Measurements from ENCODE around the gene TIMM44. TPM values are rescaled to one million over a fixed set of nuclear protein-coding genes. Genes with fewer than 3 reads are reported as not detected.
A peak's percentile ranks its signal among the peaks of the same experiment; 100 is the strongest.

Gene TIMM44
- total RNA-seq, 4 donors from 2014 or later = 55.5 to 211 (median 80.7) TPM

GRCh38 chr19:7902796-7903243 lies 40.6 kb downstream of the TIMM44 start:
- DNase-seq = no peak
- H3K9me3 ChIP-seq = no peaks in the 10 kb centered on the region
- H3K4me1 ChIP-seq = peaks cover 3 to 30% (median 15%) of the 10 kb centered on the region in 4 donors
- peak overlapping the region; percentile 37 to 89 (median 70) for H3K4me3 ChIP-seq
- no peaks in the 10 kb centered on the region for H3K27me3 ChIP-seq
- no peak for TF ChIP-seq POLR2A (IDR thresholded peaks at IDR 0.05)
- TF ChIP-seq CTCF (IDR thresholded peaks at IDR 0.05) = no peak
- H3K27ac ChIP-seq = peak overlapping the region; percentile 52 to 95 (median 86)
- H3K36me3 ChIP-seq = peaks cover 0 to 21% (median 0%) of the 10 kb centered on the region in 3 donors

- TF ChIP-seq CTCF (IDR thresholded peaks at IDR 0.05) (no peak), POLR2A (IDR thresholded peaks at IDR 0.05) (no peak)
- Histone ChIP-seq H3K27me3 (no peaks in the 10 kb centered on the region), H3K36me3 (peaks cover 0 to 10% (median 0%) of the 10 kb centered on the region in 3 donors), H3K4me1 (peaks cover 3 to 30% (median 15%) of the 10 kb centered on the region in 4 donors), H3K27ac (no peak overlapping the region), H3K4me3 (no peak overlapping the region), H3K9me3 (no peaks in the 10 kb centered on the region)
- no peak for DNase-seq
Measured at GRCh38 chr19:7901337-7901736, 42.1 kb downstream of the TIMM44 start.

GRCh38 chr19:7900931-7901330 lies 42.5 kb downstream of the TIMM44 start:
- Histone ChIP-seq H3K9me3 (no peaks in the 10 kb centered on the region), H3K36me3 (peaks cover 0 to 6% (median 0%) of the 10 kb centered on the region in 3 donors), H3K27me3 (no peaks in the 10 kb centered on the region), H3K4me1 (peaks cover 3 to 26% (median 15%) of the 10 kb centered on the region in 4 donors), H3K4me3 (no peak overlapping the region), H3K27ac (no peak overlapping the region)
- no peak for DNase-seq
- no peak for TF ChIP-seq POLR2A (IDR thresholded peaks at IDR 0.05)
- no peak for TF ChIP-seq CTCF (IDR thresholded peaks at IDR 0.05)

- peak in 1 of 3 donors; percentile 36 for DNase-seq
- TF ChIP-seq CTCF (IDR thresholded peaks at IDR 0.05) = no peak
- no peak for TF ChIP-seq POLR2A (IDR thresholded peaks at IDR 0.05)
Measured at GRCh38 chr19:7900401-7900870, 43.0 kb downstream of the TIMM44 start.

GRCh38 chr19:7899751-7900378 lies 43.6 kb downstream of the TIMM44 start:
- Histone ChIP-seq H3K4me1 (peaks cover 3 to 17% (median 11%) of the 10 kb centered on the region in 4 donors), H3K9me3 (no peaks in the 10 kb centered on the region)

More at GRCh38 chr19:7900401-7900870, 43.0 kb downstream of the TIMM44 start:
- Histone ChIP-seq H3K9me3 (no peaks in the 10 kb centered on the region), H3K36me3 (peaks cover 0 to 1% (median 0%) of the 10 kb centered on the region in 3 donors), H3K27ac (no peak overlapping the region), H3K4me1 (peaks cover 3 to 21% (median 15%) of the 10 kb centered on the region in 4 donors), H3K4me3 (no peak overlapping the region), H3K27me3 (no peaks in the 10 kb centered on the region)

More at GRCh38 chr19:7899751-7900378, 43.6 kb downstream of the TIMM44 start:
- DNase-seq = peak in 1 of 3 donors; percentile 43
- Histone ChIP-seq H3K4me3 (no peak overlapping the region), H3K27me3 (no peaks in the 10 kb centered on the region), H3K27ac (no peak overlapping the region), H3K36me3 (no peaks in the 10 kb centered on the region)
- TF ChIP-seq CTCF (IDR thresholded peaks at IDR 0.05) = no peak
- no peak for TF ChIP-seq POLR2A (IDR thresholded peaks at IDR 0.05)
